Activated CD4-positive, alpha-beta T cell treated with anti-CD3 and anti-CD28 coated beads, Interleukin-2, Interleukin-4, amounts not matched to agents 100 ng/mL and 50 ng/mL, durations not matched to agents 16 hours and 8 hours (primary cell): Measurements from ENCODE around the gene HEYL.

Source experiments
- DNase-seq: peaks from one replicate; pipeline ENCODE4 v3.0.0-alpha.2; 2020; ENCODE audit warnings: low spot score

HEYL gene

GRCh38 chr1:39663559-39663958 is 24.1 kb upstream of the HEYL start:
- no peak for DNase-seq

GRCh38 chr1:39662861-39663260 is 23.4 kb upstream of the HEYL start:
- DNase-seq = no peak

- DNase-seq = no peak
Measured at GRCh38 chr1:39659538-39659937, 20.1 kb upstream of the HEYL start.

GRCh38 chr1:39659110-39659509 is 19.7 kb upstream of the HEYL start:
- no peak for DNase-seq

GRCh38 chr1:39657923-39658485 is 18.6 kb upstream of the HEYL start:
- DNase-seq = peak; percentile 82

- no peak for DNase-seq
Measured at GRCh38 chr1:39657402-39657801, 18.0 kb upstream of the HEYL start.

GRCh38 chr1:39656391-39656790 is 16.9 kb upstream of the HEYL start:
- DNase-seq = no peak

GRCh38 chr1:39655578-39656268 is 16.3 kb upstream of the HEYL start:
- DNase-seq = no peak

- no peak for DNase-seq
Measured at GRCh38 chr1:39654291-39654690, 14.8 kb upstream of the HEYL start.

GRCh38 chr1:39653546-39654031 is 14.1 kb upstream of the HEYL start:
- peak; percentile 79 for DNase-seq

- no peak for DNase-seq
Measured at GRCh38 chr1:39652554-39652953, 13.1 kb upstream of the HEYL start.

GRCh38 chr1:39652105-39652504 is 12.7 kb upstream of the HEYL start:
- no peak for DNase-seq

GRCh38 chr1:39650431-39650830 is 11.0 kb upstream of the HEYL start:
- DNase-seq = no peak

GRCh38 chr1:39649636-39650185 is 10.3 kb upstream of the HEYL start:
- no peak for DNase-seq

- no peak for DNase-seq
Measured at GRCh38 chr1:39648496-39648895, 9.1 kb upstream of the HEYL start.

- DNase-seq = no peak
Measured at GRCh38 chr1:39647247-39647646, 7.8 kb upstream of the HEYL start.

GRCh38 chr1:39646232-39647081 is 7.0 kb upstream of the HEYL start:
- no peak for DNase-seq

GRCh38 chr1:39645411-39646043 is 6.1 kb upstream of the HEYL start:
- no peak for DNase-seq

GRCh38 chr1:39643705-39644104 is 4.3 kb upstream of the HEYL start:
- DNase-seq = no peak

GRCh38 chr1:39642796-39643195 is 3.4 kb upstream of the HEYL start:
- DNase-seq = no peak

- DNase-seq = no peak
Measured at GRCh38 chr1:39640861-39641260, 1.4 kb upstream of the HEYL start.

- DNase-seq = no peak
Measured at GRCh38 chr1:39638965-39639304, 508 bp downstream of the HEYL start.
